Stimulated activated CD4-positive, alpha-beta T cell treated with anti-CD3 and anti-CD28 coated beads, TNF-alpha, amount 100 ng/mL, for 48 hours (primary cell): ENCODE measurements around the gene ZNF316.
"Not testable (repeated sequence)": the region's sequence is repeated elsewhere in the genome, so short reads cannot be mapped to it uniquely, and the experiment has no call there.

Experiments used
- DNase-seq, 3 donors: peaks; one replicate each; pipeline ENCODE4 v3.0.0-alpha.2; 2020; ENCODE audit warnings: low read depth in 3 of 3

ZNF316 gene

GRCh38 chr7:6647080-6647479, 10.0 kb downstream of the ZNF316 start:
- no peak for DNase-seq

- no peak for DNase-seq
Observed at GRCh38 chr7:6647541-6647940, 10.4 kb downstream of the ZNF316 start.

DNA sequence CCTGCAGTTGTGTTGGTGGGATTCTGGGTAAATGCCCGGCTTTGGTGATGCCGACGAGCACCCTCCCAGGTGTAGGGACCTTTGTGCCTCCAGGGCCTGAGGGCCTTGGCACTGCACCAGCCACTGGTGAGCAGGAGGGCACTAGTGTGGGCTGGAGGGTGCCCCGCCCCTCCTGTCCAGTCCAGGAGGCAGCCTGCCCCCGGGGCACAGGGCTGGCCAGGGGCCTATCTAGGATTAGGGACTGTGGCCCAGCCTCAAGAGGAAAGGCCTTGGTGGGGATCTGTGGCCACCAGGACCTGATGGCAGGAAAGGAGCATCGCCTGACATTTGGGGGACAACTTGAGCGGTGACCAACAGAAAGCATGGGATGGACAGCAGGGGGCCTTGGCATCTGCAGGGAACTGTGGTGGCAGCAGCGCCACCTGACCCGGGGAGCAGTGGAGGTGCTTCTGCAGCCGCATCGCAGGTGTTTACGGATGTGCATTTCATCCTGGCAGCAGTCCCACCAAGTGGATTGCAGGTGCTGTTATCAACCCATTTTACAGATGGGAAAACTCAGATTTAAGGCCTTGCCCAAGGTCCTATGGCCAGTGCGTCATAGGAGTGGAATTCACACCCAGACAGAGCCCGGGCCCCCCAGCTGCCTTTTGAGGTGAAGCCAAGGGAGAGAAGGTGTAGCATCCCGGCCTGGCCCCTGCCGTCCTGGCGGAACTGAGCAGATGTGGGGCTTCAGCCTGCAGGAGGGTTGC, 11.1 kb downstream of the ZNF316 start:
- DNase-seq: no peak

- DNase-seq: no peak
Observed at GRCh38 chr7:6648815-6649104, 11.6 kb downstream of the ZNF316 start.

- no peak for DNase-seq
Observed at GRCh38 chr7:6649241-6649961, 12.3 kb downstream of the ZNF316 start.

DNA sequence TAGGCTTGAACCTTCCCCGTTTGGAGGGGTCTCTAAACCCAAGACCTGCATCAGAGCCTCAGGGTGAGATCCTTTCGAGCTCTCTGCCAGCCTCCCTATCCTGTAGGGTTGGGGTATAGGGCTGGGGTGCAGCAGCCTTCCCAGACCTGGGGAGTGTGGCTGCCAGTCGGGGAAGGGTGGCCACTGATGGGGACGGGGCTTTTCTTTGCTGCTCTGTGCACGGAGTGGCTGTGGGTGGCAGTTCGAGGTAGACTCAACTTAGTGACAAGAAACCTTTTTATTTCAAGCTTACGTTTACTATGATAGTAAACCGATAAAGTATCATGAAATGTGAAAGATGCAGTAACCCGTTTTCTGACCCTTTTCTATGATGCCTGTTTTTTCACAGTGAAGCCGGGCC, 13.0 kb downstream of the ZNF316 start:
- DNase-seq: no peak

DNA sequence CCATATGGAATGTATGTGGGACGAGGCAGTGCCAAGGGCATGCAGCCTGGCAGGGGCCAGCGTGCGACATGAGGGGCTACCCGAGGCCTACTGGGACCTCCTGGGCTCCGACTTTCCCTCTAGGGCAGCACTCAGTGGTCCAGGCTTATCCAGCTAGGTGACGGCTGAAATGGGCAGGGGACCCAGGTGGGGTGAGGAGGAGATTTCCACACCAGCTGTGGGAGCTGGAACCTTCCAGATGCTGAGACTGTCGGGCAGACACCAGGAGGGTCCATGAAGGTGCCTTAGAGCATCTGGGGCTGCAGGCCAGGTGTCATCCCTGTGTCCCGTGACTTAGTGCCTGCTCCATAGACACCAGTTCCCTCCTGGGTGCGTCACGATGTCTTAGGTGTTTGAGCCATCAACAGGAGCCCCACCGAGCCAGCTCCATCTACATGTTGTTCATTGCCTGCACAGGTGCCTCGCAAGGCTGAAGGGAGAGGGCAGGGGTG, 13.4 kb downstream of the ZNF316 start:
- DNase-seq: no peak

DNA sequence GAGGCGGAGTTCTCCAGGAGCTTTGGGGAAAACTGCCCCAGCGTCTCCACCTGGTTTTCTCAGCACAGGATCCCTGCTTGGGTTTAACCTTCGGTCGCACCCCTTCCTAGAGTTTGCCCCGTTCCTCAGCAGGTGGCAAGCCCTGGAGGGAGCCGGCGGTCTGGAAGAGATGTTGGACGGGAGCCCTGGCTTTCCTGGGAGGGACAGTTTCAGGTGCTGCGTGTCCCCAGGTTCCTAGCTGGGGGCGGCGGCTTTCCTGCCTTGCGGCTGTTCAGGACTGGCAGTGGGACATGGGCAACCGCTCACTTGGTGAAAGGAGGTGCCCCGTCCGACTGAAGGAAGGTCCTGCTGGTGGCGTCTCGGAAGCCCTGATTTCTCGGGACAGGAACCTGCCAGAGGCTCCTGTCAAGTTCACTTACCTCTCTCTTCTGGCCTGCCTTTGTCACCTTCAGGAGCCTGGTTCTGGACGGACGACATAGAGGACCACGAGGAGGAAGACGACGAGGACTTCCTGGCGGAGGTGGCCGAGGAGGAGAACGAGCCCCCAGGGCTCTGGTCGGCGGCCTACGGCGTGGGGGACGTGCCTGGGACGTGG, 14.8 kb downstream of the ZNF316 start:
- DNase-seq: no peak

DNA sequence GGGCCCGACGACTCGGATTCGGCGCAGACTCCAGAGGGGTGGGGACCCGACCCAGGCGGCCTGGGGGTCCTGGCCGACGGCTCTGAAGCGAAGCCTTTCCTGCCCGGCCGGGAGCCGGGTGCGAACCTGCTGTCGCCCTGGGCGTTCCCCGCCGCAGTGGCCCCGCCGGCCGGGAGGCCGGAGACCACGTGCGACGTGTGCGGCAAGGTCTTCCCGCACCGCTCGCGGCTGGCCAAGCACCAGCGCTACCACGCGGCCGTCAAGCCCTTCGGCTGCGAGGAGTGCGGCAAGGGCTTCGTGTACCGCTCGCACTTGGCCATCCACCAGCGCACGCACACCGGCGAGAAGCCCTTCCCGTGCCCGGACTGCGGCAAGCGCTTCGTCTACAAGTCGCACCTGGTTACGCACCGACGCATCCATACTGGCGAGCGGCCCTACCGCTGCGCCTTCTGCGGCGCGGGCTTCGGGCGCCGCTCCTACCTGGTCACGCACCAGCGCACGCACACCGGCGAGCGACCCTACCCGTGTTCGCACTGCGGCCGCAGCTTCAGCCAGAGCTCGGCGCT, 15.4 kb downstream of the ZNF316 start:
- DNase-seq: no peak

DNA sequence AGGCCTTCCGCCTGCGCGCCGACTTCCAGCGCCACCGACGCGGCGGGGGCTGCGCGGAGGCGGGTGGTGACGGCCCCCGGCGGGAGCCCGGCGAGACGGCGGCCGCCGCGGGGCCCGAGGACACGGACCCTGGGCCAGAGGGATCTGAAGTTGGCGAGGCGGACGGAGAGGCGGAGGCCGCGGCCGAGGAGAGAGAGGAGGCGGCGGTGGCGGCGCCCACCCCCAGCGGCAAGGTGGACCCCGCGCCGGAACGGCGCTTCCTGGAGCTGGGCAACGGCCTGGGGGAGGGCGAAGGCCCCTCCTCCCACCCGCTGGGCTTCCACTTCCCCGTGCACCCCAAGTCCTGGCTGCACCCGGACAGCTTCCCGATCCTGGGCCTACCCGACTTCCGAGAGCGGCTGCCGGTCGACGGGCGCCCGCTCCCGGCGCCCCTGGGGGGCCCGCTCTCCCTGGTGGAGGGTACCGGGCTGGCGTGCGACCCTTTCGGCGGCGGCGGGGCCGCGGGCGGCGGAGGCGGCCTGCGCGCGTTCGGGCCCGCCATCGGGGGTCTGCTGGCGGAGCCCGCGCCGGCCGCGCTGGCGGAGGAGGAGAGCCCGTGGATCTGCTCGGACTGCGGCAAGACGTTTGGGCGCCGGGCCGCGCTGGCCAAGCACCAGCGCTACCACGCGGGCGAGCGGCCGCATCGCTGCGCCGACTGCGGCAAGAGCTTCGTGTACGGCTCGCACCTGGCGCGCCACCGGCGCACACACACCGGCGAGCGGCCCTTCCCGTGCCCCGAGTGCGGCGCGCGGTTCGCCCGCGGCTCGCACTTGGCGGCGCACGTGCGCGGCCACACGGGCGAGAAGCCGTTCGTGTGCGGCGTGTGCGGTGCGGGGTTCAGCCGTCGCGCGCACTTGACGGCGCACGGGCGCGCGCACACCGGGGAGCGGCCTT, 16.2 kb downstream of the ZNF316 start:
- DNase-seq: no peak

DNA sequence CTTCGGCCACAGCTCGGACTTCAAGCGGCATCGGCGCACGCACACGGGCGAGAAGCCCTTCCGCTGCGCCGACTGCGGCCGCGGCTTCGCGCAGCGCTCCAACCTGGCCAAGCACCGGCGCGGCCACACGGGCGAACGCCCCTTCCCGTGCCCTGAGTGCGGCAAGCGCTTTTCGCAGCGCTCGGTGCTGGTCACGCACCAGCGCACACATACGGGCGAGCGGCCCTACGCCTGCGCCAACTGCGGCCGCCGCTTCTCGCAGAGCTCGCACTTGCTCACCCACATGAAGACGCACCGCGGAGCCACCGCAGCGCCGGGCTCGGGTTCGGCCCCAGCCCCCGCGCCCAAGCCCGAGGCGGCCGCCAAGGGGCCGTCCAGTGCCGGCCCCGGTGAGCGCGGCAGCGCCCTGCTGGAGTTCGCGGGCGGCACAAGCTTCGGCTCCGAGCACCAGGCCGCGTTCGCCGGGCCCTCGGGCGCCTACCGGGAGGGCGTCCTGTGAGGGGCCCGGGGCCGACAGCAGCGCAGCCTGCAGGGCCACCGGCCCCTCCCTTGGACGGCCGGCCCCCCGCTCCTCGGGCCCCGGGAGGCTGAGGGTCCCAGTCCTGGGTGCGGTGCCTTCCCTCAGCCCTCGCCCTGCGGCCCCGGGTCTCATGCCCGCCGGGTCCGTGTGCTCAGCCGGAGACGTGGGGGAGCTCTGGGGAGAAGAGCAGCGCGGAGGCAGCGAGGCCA, 17.2 kb downstream of the ZNF316 start:
- DNase-seq: no peak

GRCh38 chr7:6654842-6655610, 17.9 kb downstream of the ZNF316 start:
- no peak for DNase-seq

GRCh38 chr7:6655636-6656385, 18.7 kb downstream of the ZNF316 start:
- no peak for DNase-seq

DNA sequence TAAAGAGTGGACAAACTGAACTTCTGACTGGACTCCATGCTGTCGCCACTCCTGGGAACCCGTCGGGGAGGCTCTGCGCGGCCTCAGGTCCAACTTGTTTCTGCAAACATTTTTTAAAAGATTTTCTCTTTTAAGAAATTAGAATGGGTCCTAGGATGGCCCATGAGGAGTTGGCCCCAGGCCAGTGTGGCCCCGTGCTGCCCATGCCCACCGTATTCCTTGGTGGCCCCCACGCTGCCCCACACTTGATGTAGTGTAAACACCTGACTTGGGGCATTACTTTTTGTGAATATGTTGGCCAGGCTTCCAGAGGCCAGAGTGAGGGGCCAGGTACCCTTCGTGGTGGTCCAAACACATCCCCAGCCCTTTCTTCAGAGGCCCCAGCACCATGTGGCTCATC, 19.3 kb downstream of the ZNF316 start:
- no peak for DNase-seq

GRCh38 chr7:6658618-6659345, 21.7 kb downstream of the ZNF316 start:
- no peak for DNase-seq

GRCh38 chr7:6670851-6671250, 33.7 kb downstream of the ZNF316 start:
- DNase-seq: not testable (repeated sequence)

DNA sequence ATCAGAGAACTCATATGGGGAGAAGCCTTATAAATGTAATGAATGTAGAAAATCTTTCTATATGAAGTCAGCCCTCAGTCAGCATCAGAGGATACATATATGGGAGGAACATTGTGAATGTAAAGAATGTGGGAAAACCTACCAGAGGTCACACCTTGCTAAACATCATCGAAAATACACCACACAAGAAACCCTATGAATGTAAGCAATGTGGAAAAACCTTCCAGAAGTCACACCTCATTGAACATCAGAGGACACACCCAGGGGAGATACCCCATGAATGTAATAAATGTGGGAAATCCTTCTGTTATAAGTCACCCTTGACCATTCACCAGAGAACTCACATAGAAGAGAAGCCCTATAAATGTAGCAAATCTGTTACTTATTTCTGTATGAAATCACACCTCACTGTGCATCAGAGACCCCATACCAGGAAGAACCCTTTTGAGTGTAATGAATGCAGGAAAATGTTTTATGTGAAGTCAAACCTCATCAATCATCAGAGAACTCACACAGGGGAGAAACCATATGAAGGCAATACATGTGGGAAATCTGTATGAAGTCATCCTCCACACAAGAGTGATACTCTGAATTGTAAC, 38.8 kb downstream of the ZNF316 start:
- DNase-seq: no peak

- DNase-seq: no peak
Observed at GRCh38 chr7:6680146-6680545, 43.0 kb downstream of the ZNF316 start.
